Thoracic aorta (tissue), 2 donors: Measurements from ENCODE around the gene RPL4. TPM values are rescaled to one million over a fixed set of nuclear protein-coding genes. Genes with fewer than 3 reads are reported as not detected.

ENCODE experiments used
- ATAC-seq: fragments of 150-250 bp; one replicate; pipeline ENCODE4 v1.8.0; 2017; ENCODE audit warnings: low read depth; ENCODE audit not compliant: insufficient number of reproducible peaks, low FRiP score
- DNase-seq: peaks from one replicate; pipeline ENCODE4 v3.0.0-alpha.2; 2020; ENCODE audit warnings: low spot score
- H3K27ac ChIP-seq, 2 donors: fragments of 200-600 bp; sonication (generic); 1 replicate in 1 of 2; 2 replicates in 1 of 2; pipeline ENCODE4 v1.5.1; 2016; ENCODE audit warnings: mild to moderate bottlenecking in 2 of 2, moderate library complexity in 2 of 2
- H3K27me3 ChIP-seq: fragments of 200-600 bp; sonication (generic); replicated peaks from 2 replicates; pipeline ENCODE4 v1.6.0; 2016; ENCODE audit warnings: mild to moderate bottlenecking; ENCODE audit not compliant: insufficient read depth
- H3K36me3 ChIP-seq: fragments of 200-600 bp; sonication (generic); one replicate; pipeline ENCODE4 v1.5.1; 2016
- H3K4me1 ChIP-seq, 2 donors: fragments of 200-600 bp; sonication (generic); 1 replicate in 1 of 2; 2 replicates in 1 of 2; pipeline versions ENCODE4 v1.5.1 to v1.6.0; 2016; ENCODE audit warnings: low read depth in 2 of 2, mild to moderate bottlenecking in 1 of 2; ENCODE audit not compliant: control insufficient read depth in 1 of 2
- H3K4me3 ChIP-seq: fragments of 200-600 bp; sonication (generic); 2 replicates; pipeline ENCODE4 v1.5.1; 2016; ENCODE audit warnings: mild to moderate bottlenecking
- H3K9me3 ChIP-seq: fragments of 200-600 bp; sonication (generic); 2 replicates; pipeline ENCODE4 v1.5.1; 2016
- total RNA-seq, 2 donors: library from RNA; depleted of rRNA; stranded (reverse); fragments of >200 nt; gene quantifications; one replicate each; pipeline versions ENCODE4 v1.1.0 to v1.2.3, GENCODE V29; 2016
- TF ChIP-seq, protein P1 (sequence below): fragments of 200-600 bp; sonication (generic); IDR thresholded peaks from one replicate; pipeline ENCODE4 v1.5.1; 2019; ENCODE audit warnings: antibody characterized with exemption

The RPL4 gene
- total RNA-seq, 2 donors from 2014 or later, result 1,880 to 3,413 TPM

DNA sequence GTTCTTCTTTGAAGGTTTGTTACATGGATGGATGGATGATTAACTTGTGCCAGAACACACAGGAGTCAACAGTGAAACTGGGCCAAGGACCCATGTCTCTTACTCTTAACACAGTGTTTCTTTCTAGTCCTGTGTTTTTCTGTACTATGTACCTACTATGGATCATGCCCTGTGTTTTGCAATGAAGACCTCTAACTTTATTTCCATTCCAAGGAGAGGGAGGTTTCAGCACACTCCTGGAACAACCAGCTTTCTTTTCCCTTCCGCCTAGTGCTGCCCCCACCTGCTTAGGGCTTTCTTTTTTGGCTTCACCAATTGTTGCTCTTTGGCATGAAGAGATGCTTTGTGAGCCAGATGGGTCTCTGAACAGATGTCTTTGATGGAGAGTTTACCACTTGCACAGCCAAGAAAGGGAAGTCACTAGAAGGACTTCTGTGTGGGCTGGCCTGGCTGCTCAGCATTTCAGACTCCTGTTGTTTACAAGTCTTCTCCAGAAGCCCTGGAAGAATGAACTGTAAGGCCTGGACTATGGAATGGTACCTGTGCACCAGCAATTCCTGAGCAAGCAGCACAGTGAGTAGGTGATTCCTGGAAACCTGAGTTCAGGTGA is 51.6 kb downstream of the RPL4 start:
- no peaks in the 10 kb centered on the region for H3K9me3 ChIP-seq
- TF ChIP-seq, protein P1, sequence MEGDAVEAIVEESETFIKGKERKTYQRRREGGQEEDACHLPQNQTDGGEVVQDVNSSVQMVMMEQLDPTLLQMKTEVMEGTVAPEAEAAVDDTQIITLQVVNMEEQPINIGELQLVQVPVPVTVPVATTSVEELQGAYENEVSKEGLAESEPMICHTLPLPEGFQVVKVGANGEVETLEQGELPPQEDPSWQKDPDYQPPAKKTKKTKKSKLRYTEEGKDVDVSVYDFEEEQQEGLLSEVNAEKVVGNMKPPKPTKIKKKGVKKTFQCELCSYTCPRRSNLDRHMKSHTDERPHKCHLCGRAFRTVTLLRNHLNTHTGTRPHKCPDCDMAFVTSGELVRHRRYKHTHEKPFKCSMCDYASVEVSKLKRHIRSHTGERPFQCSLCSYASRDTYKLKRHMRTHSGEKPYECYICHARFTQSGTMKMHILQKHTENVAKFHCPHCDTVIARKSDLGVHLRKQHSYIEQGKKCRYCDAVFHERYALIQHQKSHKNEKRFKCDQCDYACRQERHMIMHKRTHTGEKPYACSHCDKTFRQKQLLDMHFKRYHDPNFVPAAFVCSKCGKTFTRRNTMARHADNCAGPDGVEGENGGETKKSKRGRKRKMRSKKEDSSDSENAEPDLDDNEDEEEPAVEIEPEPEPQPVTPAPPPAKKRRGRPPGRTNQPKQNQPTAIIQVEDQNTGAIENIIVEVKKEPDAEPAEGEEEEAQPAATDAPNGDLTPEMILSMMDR, result no peak
- no peak overlapping the region for H3K4me3 ChIP-seq
- no peak overlapping the region for H3K27ac ChIP-seq
- no peak for ATAC-seq
- H3K4me1 ChIP-seq, result no peaks in the 10 kb centered on the region
- no peaks in the 10 kb centered on the region for H3K27me3 ChIP-seq
- H3K36me3 ChIP-seq, result no peaks in the 10 kb centered on the region
- no peak for DNase-seq

DNA sequence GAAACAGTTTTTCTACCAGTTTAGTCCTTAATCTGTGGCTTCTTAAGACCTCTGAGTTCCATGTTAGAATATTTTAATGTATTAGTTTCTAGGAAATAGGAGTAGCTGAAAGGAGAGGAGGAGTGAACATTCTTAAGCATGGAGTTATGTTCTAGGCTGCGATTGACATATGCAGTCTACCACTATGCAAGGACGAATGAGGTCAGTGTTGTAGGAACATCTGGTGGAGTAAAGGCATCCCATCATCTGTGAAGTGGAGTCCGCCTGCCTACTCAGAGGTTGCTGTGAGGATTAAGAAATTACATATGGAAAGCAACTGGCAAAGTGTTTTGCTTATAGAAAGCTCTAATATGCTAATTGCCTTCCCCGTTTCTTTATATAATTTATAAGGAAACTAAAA is 52.2 kb downstream of the RPL4 start:
- Histone ChIP-seq H3K36me3 (no peaks in the 10 kb centered on the region), H3K27me3 (no peaks in the 10 kb centered on the region), H3K27ac (no peak overlapping the region), H3K9me3 (no peaks in the 10 kb centered on the region), H3K4me1 (no peaks in the 10 kb centered on the region), H3K4me3 (no peak overlapping the region)
- TF ChIP-seq, protein P1, result no peak
- ATAC-seq, result no peak
- DNase-seq, result no peak

Other genes starting within 250 kb of the RPL4 start
- 10 to 100 TPM; 36.8 to 45.1 TPM for gene DIS3L, start 211.3 kb downstream of the RPL4 start, total RNA-seq
- 10 to 100 TPM in 1 of 2 donors, 1 to 10 TPM in 1; 2.8 to 13.1 TPM for gene TIPIN, start 148.2 kb downstream of the RPL4 start, total RNA-seq
- gene MAP2K1, start 117.9 kb downstream of the RPL4 start, total RNA-seq, result 10 to 100 TPM; 58.7 to 62.3 TPM
- gene SNAPC5, start 7.1 kb downstream of the RPL4 start, total RNA-seq, result 10 to 100 TPM; 30.3 to 38.1 TPM
- 1 to 10 TPM; 3.0 to 8.4 TPM for gene ZWILCH, start 471 bp upstream of the RPL4 start, total RNA-seq
- not detected for gene LCTL, start 61.1 kb upstream of the RPL4 start, total RNA-seq
- gene SMAD6, start 197.4 kb upstream of the RPL4 start, total RNA-seq, result 100 to 1,000 TPM in 1 of 2 donors, 10 to 100 TPM in 1; 73.3 to 113 TPM